AG04450 (cell line): ENCODE data around the gene NUFIP2. TPM values are rescaled to one million over a fixed set of nuclear protein-coding genes. Genes with fewer than 3 reads are reported as not detected.

Experiments
- CTCF ChIA-PET: fragments of 300-600, 350-600 bp; formaldehyde crosslinking; extraction: SDS; loops from one replicate; lab custom pipeline; 2022; ENCODE audit warnings: antibody characterized with exemption, inconsistent platforms; lab: Charles Lee
- POLR2A ChIA-PET: fragments of 350-600 bp; formaldehyde crosslinking; extraction: SDS; loops from one replicate; lab custom pipeline; 2021; ENCODE audit warnings: antibody characterized with exemption, inconsistent platforms; lab: Yijun Ruan, JAX
- DNase-seq: peaks from one replicate; pipeline ENCODE4 v3.0.0-alpha.2; 2011; ENCODE audit warnings: low read depth, low spot score
- H3K27ac ChIP-seq: one replicate; pipeline ENCODE4 v1.5.1; 2012; ENCODE audit warnings: low read depth, low read length, control low read depth
- H3K27me3 ChIP-seq: one replicate; pipeline ENCODE4 v1.6.0; 2012; ENCODE audit warnings: low read length; ENCODE audit not compliant: control insufficient read depth, insufficient read depth
- H3K4me3 ChIP-seq: 2 replicates; pipeline ENCODE4 v1.5.1; 2011; ENCODE audit warnings: mild to moderate bottlenecking, low read depth, low read length, control low read depth
- H3K9me3 ChIP-seq: 2 replicates; pipeline ENCODE4 v1.5.1; 2012; ENCODE audit warnings: low read length; ENCODE audit not compliant: control insufficient read depth, insufficient read depth
- CTCF ChIP-seq: IDR thresholded peaks from 2 replicates; pipeline ENCODE4 v1.5.1; 2011; ENCODE audit warnings: low read depth, low read length, control low read depth, inconsistent platforms
- polyA plus RNA-seq: library from polyadenylated mRNA; depleted of rRNA; stranded (reverse); fragments of >200 nt; gene quantifications from 2 replicates; pipeline ENCODE4 v1.2.3, GENCODE V29; 2011

The NUFIP2 gene
- polyA plus RNA-seq, 1 experiment = 14.7 TPM

GRCh38 chr17:29240968-29241963 lies 52.7 kb downstream of the NUFIP2 start:
- no peaks in the 10 kb centered on the region for H3K27me3 ChIP-seq
- H3K4me3 ChIP-seq = no peak overlapping the region
- CTCF ChIA-PET = interaction anchor here (1.1 to 3.5 kb wide), 5 partner anchors 10 to 125 kb away, joined by 4 to 21 read pairs (median 6); no protein-coding TSS in a partner anchor
- TF ChIP-seq CTCF = peak; percentile 8; the same call in 1 of the 2 replicates
- peak overlapping the region; percentile 92 for H3K27ac ChIP-seq
- DNase-seq = peak; percentile 86
- POLR2A ChIA-PET = interaction anchor here (0.5 to 1.7 kb wide), 7 partner anchors 9 to 186 kb away, joined by 3 to 19 read pairs (median 6); partner anchors contain the start of gene NUFIP2
- no peaks in the 10 kb centered on the region for H3K9me3 ChIP-seq

- no peak overlapping the region for H3K4me3 ChIP-seq
- POLR2A ChIA-PET = interaction anchor here (0.5 to 1.7 kb wide), 7 partner anchors 10 to 187 kb away, joined by 3 to 19 read pairs (median 6); partner anchors contain the start of gene NUFIP2
These were observed 53.5 kb downstream of the NUFIP2 start for GRCh38 chr17:29240477-29240876.

GRCh38 chr17:29238133-29238850 lies 55.7 kb downstream of the NUFIP2 start:
- no peaks in the 10 kb centered on the region for H3K27me3 ChIP-seq
- H3K4me3 ChIP-seq = no peak overlapping the region
- no peak for DNase-seq
- no peak for TF ChIP-seq CTCF
- CTCF ChIA-PET = interaction anchor here (1.1 to 4.4 kb wide), 4 partner anchors 13 to 90 kb away, joined by 3 to 33 read pairs (median 6); no protein-coding TSS in a partner anchor
- H3K9me3 ChIP-seq = no peaks in the 10 kb centered on the region
- POLR2A ChIA-PET = interaction anchor here (1.6 kb wide), 1 partner anchor 114 kb away, joined by 3 read pairs; no protein-coding TSS in a partner anchor
- peak overlapping the region; percentile 77 for H3K27ac ChIP-seq

More at GRCh38 chr17:29240477-29240876, 53.5 kb downstream of the NUFIP2 start:
- CTCF ChIA-PET = interaction anchor here (1.1 to 3.5 kb wide), 5 partner anchors 11 to 124 kb away, joined by 4 to 21 read pairs (median 6); no protein-coding TSS in a partner anchor
- Histone ChIP-seq H3K9me3 (no peaks in the 10 kb centered on the region), H3K27ac (peak overlapping the region; percentile 92), H3K27me3 (no peaks in the 10 kb centered on the region)
- no peak for TF ChIP-seq CTCF
- DNase-seq = no peak

GRCh38 chr17:29237476-29238132 lies 56.3 kb downstream of the NUFIP2 start:
- ChIA-PET POLR2A (interaction anchor here (1.6 kb wide), 1 partner anchor 114 kb away, joined by 3 read pairs; no protein-coding TSS in a partner anchor), CTCF (interaction anchor here (1.2 to 4.4 kb wide), 3 partner anchors 14 to 89 kb away, joined by 5 to 33 read pairs (median 7); no protein-coding TSS in a partner anchor)
- DNase-seq = no peak
- peak overlapping the region; percentile 77 for H3K27ac ChIP-seq
- no peaks in the 10 kb centered on the region for H3K27me3 ChIP-seq
- H3K9me3 ChIP-seq = no peaks in the 10 kb centered on the region
- H3K4me3 ChIP-seq = no peak overlapping the region
- TF ChIP-seq CTCF = no peak
